Breast epithelium (tissue), 3 donors: Measurements from ENCODE around the gene NUBPL.

Experiments used
- CTCF ChIP-seq, 3 donors: fragments of 450-650 bp; IDR thresholded peaks; one replicate each; pipeline ENCODE4 v1.5.1; 2016 to 2017; ENCODE audit warnings: antibody characterized with exemption in 3 of 3, mild to moderate bottlenecking in 3 of 3, moderate library complexity in 3 of 3
- POLR2A ChIP-seq: fragments of 450-650 bp; IDR thresholded peaks from one replicate; pipeline ENCODE4 v1.6.1; 2016; ENCODE audit warnings: antibody characterized with exemption, mild to moderate bottlenecking, moderate library complexity

GRCh38 chr14:31837031-31837430 is 275.8 kb downstream of the NUBPL start:
- no peak for TF ChIP-seq CTCF (IDR thresholded peaks at IDR 0.05)
- TF ChIP-seq POLR2A: no peak
